GM18505 (cell line): ENCODE data around the gene CATSPERB.

Source experiments
- ATAC-seq: cut with Tn5 transposase; IDR thresholded peaks from one replicate; pipeline ENCODE4 v1.9.1; 2021; ENCODE audit not compliant: unreplicated experiment
- POLR2A ChIP-seq: IDR thresholded peaks from 4 replicates; pipeline ENCODE4 v1.6.1; 2011; ENCODE audit warnings: borderline replicate concordance; ENCODE audit not compliant: insufficient read depth, insufficient read length; ENCODE audit errors: extremely low read depth

Gene CATSPERB

DNA sequence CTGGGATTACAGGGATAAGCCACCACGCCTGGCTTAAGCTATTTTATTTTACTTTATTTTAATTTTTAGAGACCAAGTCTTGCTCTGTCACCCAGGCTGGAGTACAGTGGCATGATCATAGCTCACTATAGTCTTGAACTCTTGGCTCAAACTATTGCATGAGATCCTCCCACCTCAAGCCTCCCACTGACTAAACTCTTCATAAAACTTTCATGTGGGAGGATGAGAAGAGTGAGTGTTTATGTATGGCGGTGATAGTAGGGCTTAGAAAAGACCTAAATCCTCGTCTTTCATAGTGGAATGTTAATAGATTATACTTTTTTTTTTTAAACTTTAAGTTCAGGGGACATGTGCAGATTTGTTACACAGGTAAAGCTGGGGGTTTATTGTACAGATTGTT lies 198.3 kb downstream of the CATSPERB start:
- ATAC-seq, result no peak
- TF ChIP-seq POLR2A, result no peak
